ENCODE results near the gene ELAPOR1. TPM values are rescaled to one million over a fixed set of nuclear protein-coding genes. Genes with fewer than 3 reads are reported as not detected.

ELAPOR1 gene
- total RNA-seq, 2 experiments from 2014 or later, result not detected

- POLR2A ChIA-PET, result interaction anchor here (0.5 to 1.4 kb wide), 5 partner anchors 12 to 1986 kb away, joined by 3 to 6 read pairs (median 3); no protein-coding TSS in a partner anchor
- H4K20me1 ChIP-seq (ENCODE audit: insufficient read depth, low read length), result no peaks in the 10 kb centered on the region
- no peak for TF ChIP-seq EZH2phosphoT487 (IDR thresholded peaks at IDR 0.05; ENCODE audit: borderline replicate concordance, low read depth, low read length)
- TF ChIP-seq, protein P1, sequence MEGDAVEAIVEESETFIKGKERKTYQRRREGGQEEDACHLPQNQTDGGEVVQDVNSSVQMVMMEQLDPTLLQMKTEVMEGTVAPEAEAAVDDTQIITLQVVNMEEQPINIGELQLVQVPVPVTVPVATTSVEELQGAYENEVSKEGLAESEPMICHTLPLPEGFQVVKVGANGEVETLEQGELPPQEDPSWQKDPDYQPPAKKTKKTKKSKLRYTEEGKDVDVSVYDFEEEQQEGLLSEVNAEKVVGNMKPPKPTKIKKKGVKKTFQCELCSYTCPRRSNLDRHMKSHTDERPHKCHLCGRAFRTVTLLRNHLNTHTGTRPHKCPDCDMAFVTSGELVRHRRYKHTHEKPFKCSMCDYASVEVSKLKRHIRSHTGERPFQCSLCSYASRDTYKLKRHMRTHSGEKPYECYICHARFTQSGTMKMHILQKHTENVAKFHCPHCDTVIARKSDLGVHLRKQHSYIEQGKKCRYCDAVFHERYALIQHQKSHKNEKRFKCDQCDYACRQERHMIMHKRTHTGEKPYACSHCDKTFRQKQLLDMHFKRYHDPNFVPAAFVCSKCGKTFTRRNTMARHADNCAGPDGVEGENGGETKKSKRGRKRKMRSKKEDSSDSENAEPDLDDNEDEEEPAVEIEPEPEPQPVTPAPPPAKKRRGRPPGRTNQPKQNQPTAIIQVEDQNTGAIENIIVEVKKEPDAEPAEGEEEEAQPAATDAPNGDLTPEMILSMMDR (conservative IDR thresholded peaks at IDR 0.05; ENCODE audit: low read length), result no peak
- 0 out of 2 replicates have a peak overlapping the region, but pooled peaks have one; percentile 5 for H2AFZ ChIP-seq (ENCODE audit: low read length)
- H3K4me2 ChIP-seq (ENCODE audit: low read length), result no peak overlapping the region
- no peaks in the 10 kb centered on the region for H3K9me3 ChIP-seq (ENCODE audit: low read length)
- no peaks in the 10 kb centered on the region for H3K36me3 ChIP-seq (ENCODE audit: insufficient read depth, low read length)
- CTCF ChIA-PET (ENCODE audit: unreplicated experiment), result no interaction called here
- no peak overlapping the region for H3K4me3 ChIP-seq (ENCODE audit: low read depth, low read length, poor library complexity, severe bottlenecking)
- DNase-seq (ENCODE audit: low spot score), result no peak
- intact Hi-C loops (cut with micrococcal nuclease; ENCODE audit: unreplicated experiment), result no loop called here
- no peak overlapping the region for H3K27ac ChIP-seq (ENCODE audit: low read depth, low read length, poor library complexity, severe bottlenecking)
- no peaks in the 10 kb centered on the region for H3K9me2 ChIP-seq (ENCODE audit: insufficient read depth, low read length)
- no peaks in the 10 kb centered on the region for H3K79me2 ChIP-seq (ENCODE audit: insufficient read depth, low read depth, low read length)
- no TSS peak for BruUV-seq (replicated peaks)
- peaks cover 6% of the 10 kb centered on the region for H3K4me1 ChIP-seq (ENCODE audit: insufficient read depth, low read length, poor library complexity, severe bottlenecking)
Observed at GRCh38 chr1:109151146-109151990, 37.5 kb downstream of the ELAPOR1 start.

GRCh38 chr1:109152196-109152595 lies 38.3 kb downstream of the ELAPOR1 start:
- intact Hi-C loops (cut with micrococcal nuclease; ENCODE audit: unreplicated experiment), result no loop called here
- Histone ChIP-seq H3K79me2 (ENCODE audit: insufficient read depth, low read depth, low read length) (no peaks in the 10 kb centered on the region), H2AFZ (ENCODE audit: low read length) (no peak overlapping the region), H3K4me1 (ENCODE audit: insufficient read depth, low read length, poor library complexity, severe bottlenecking) (peaks cover 6% of the 10 kb centered on the region), H3K4me3 (ENCODE audit: low read depth, low read length, poor library complexity, severe bottlenecking) (no peak overlapping the region), H3K4me2 (ENCODE audit: low read length) (no peak overlapping the region), H3K36me3 (ENCODE audit: insufficient read depth, low read length) (no peaks in the 10 kb centered on the region), H4K20me1 (ENCODE audit: insufficient read depth, low read length) (no peaks in the 10 kb centered on the region), H3K9me3 (ENCODE audit: low read length) (no peaks in the 10 kb centered on the region), H3K9me2 (ENCODE audit: insufficient read depth, low read length) (no peaks in the 10 kb centered on the region), H3K27ac (ENCODE audit: low read depth, low read length, poor library complexity, severe bottlenecking) (no peak overlapping the region)
- TF ChIP-seq, protein P1 (conservative IDR thresholded peaks at IDR 0.05; ENCODE audit: low read length), result no peak
- no peak for TF ChIP-seq EZH2phosphoT487 (IDR thresholded peaks at IDR 0.05; ENCODE audit: borderline replicate concordance, low read depth, low read length)
- DNase-seq (ENCODE audit: low spot score), result no peak
- ChIA-PET CTCF (ENCODE audit: unreplicated experiment) (no interaction called here), POLR2A (interaction anchor here (1.4 kb wide), 1 partner anchor 13 kb away, joined by 3 read pairs; no protein-coding TSS in a partner anchor)
- no TSS peak for BruUV-seq (replicated peaks)

DNA sequence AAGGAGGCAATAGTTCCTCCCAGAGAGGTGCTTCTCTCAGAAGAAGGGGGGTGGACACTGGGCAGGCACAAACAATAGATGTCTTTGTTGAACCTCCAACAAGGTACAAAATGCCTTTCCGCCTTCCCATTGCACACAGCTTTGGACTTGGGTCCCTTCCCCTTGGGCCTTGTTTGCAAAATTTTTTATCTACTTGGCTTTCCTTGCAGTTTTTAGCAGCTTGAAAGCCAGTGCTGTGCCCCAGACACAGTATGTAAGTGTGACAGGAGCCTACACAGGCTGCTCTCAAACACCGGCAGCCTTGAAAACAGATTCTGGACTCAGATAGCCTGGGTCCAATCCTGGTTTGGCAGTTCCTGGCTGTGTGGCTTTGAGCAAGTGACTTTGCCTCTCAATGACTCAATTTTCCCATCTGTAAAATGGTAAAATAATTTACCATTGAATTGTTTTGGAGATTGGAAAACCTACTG lies 43.0 kb downstream of the ELAPOR1 start:
- no peak overlapping the region for H3K4me2 ChIP-seq (ENCODE audit: low read length)
- BruUV-seq (replicated peaks), result no TSS peak
- no peaks in the 10 kb centered on the region for H3K9me2 ChIP-seq (ENCODE audit: insufficient read depth, low read length)
- no peak overlapping the region for H2AFZ ChIP-seq (ENCODE audit: low read length)
- DNase-seq (ENCODE audit: low spot score), result no peak
- H3K36me3 ChIP-seq (ENCODE audit: insufficient read depth, low read length), result no peaks in the 10 kb centered on the region
- no peaks in the 10 kb centered on the region for H3K79me2 ChIP-seq (ENCODE audit: insufficient read depth, low read depth, low read length)
- no peak overlapping the region for H3K4me3 ChIP-seq (ENCODE audit: low read depth, low read length, poor library complexity, severe bottlenecking)
- TF ChIP-seq, protein P1 (conservative IDR thresholded peaks at IDR 0.05; ENCODE audit: low read length), result no peak
- TF ChIP-seq EZH2phosphoT487 (IDR thresholded peaks at IDR 0.05; ENCODE audit: borderline replicate concordance, low read depth, low read length), result no peak
- H4K20me1 ChIP-seq (ENCODE audit: insufficient read depth, low read length), result no peaks in the 10 kb centered on the region
- H3K9me3 ChIP-seq (ENCODE audit: low read length), result no peaks in the 10 kb centered on the region
- H3K4me1 ChIP-seq (ENCODE audit: insufficient read depth, low read length, poor library complexity, severe bottlenecking), result peaks cover 6% of the 10 kb centered on the region
- ChIA-PET POLR2A (no interaction called here), CTCF (ENCODE audit: unreplicated experiment) (no interaction called here)
- intact Hi-C loops (cut with micrococcal nuclease; ENCODE audit: unreplicated experiment), result no loop called here
- no peak overlapping the region for H3K27ac ChIP-seq (ENCODE audit: low read depth, low read length, poor library complexity, severe bottlenecking)
